Transverse colon (tissue), 3 donors: ENCODE measurements around the gene ADGRE2.

Experiments
- POLR2A ChIP-seq: fragments of 450-650 bp; IDR thresholded peaks from one replicate; pipeline ENCODE4 v1.6.1; 2016; ENCODE audit warnings: antibody characterized with exemption, mild to moderate bottlenecking, moderate library complexity
- TF ChIP-seq, protein P1 (sequence below), 5 experiments: fragments of 200-600 bp in 3 of 5; fragments of 450-650 bp in 2 of 5; sonication (generic) in 3 of 5; IDR thresholded peaks; 1 replicate in 2 of 5; 2 replicates in 3 of 5; pipeline ENCODE4 v1.5.1; 2016 to 2017; ENCODE audit warnings: antibody characterized with exemption in 5 of 5, inconsistent platforms in 3 of 5, mild to moderate bottlenecking in 2 of 5, moderate library complexity in 1 of 5

DNA sequence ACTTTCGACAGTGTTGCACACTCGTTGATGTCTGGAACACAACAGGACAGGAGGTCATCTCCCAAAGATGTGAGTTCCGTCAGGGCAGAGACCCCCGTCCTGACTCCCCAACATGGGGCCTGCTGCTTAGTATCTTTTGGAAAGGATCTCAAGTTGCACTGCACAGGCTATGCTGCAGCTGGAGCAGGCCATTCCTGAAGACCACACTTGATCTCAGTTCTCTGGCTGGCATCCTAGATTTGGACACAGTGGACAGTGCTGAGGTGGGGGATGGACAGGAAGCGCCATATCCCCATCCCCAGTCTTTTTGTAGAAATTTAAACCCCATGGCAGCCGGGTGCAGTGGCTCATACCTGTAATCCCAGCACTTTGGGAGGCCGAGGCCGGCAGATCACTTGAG, 5.9 kb downstream of the ADGRE2 start:
- TF ChIP-seq POLR2A: no peak
- TF ChIP-seq, protein P1, sequence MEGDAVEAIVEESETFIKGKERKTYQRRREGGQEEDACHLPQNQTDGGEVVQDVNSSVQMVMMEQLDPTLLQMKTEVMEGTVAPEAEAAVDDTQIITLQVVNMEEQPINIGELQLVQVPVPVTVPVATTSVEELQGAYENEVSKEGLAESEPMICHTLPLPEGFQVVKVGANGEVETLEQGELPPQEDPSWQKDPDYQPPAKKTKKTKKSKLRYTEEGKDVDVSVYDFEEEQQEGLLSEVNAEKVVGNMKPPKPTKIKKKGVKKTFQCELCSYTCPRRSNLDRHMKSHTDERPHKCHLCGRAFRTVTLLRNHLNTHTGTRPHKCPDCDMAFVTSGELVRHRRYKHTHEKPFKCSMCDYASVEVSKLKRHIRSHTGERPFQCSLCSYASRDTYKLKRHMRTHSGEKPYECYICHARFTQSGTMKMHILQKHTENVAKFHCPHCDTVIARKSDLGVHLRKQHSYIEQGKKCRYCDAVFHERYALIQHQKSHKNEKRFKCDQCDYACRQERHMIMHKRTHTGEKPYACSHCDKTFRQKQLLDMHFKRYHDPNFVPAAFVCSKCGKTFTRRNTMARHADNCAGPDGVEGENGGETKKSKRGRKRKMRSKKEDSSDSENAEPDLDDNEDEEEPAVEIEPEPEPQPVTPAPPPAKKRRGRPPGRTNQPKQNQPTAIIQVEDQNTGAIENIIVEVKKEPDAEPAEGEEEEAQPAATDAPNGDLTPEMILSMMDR (IDR thresholded peaks at IDR 0.05): no peak
